ENCODE results near the gene SF3B1. TPM values are rescaled to one million over a fixed set of nuclear protein-coding genes. Genes with fewer than 3 reads are reported as not detected.

The SF3B1 gene

Small RNA genes within 50 kb of the gene (small RNA-seq; reads per million reads assigned to genes)
- gene RF00394 (ENCODE audit: insufficient read depth) = not detected
- gene RNU6-1029P (ENCODE audit: insufficient read depth) = not detected

Data from neuronal stem cell (in vitro differentiated cells).